MG63 (cell line): ENCODE measurements around the gene NEAT1. TPM values are rescaled to one million over a fixed set of nuclear protein-coding genes. Genes with fewer than 3 reads are reported as not detected.

Source experiments
- DNase-seq: peaks from one replicate; pipeline ENCODE4 v3.0.0-alpha.2; 2020
- H3K27me3 ChIP-seq: fragments of 250-450 bp; sonication (Bioruptor Pico); 2 replicates; pipeline ENCODE4 v1.5.1; 2020; ENCODE audit warnings: mild to moderate bottlenecking, moderate library complexity
- H3K36me3 ChIP-seq: fragments of 250-450 bp; sonication (Bioruptor Pico); 2 replicates; pipeline ENCODE4 v1.5.1; 2020; ENCODE audit warnings: mild to moderate bottlenecking, moderate library complexity
- H3K4me3 ChIP-seq: fragments of 250-450 bp; sonication (Bioruptor Pico); 2 replicates; pipeline ENCODE4 v1.5.1; 2020; ENCODE audit warnings: mild to moderate bottlenecking, moderate library complexity
- H3K9me3 ChIP-seq: fragments of 250-450 bp; sonication (Bioruptor Pico); 2 replicates; pipeline ENCODE4 v1.5.1; 2020; ENCODE audit warnings: mild to moderate bottlenecking, moderate library complexity
- total RNA-seq: library from RNA; depleted of rRNA; stranded (reverse); fragments of >200 nt; shearing (Covaris generic); gene quantifications from 2 replicates; pipeline ENCODE4 v1.2.3, GENCODE V29; 2014; ENCODE audit warnings: low replicate concordance

The NEAT1 gene
- total RNA-seq, 1 experiment from 2014 or later, result 4.8 TPM

GRCh38 chr11:65425105-65425970 is 2.7 kb downstream of the NEAT1 start:
- DNase-seq, result peak; percentile 63
- no peaks in the 10 kb centered on the region; the same call in 1 of the 2 replicates for H3K27me3 ChIP-seq
- peaks cover 59% of the 10 kb centered on the region for H3K36me3 ChIP-seq

GRCh38 chr11:65425971-65426838 is 3.6 kb downstream of the NEAT1 start:
- Histone ChIP-seq H3K36me3 (peaks cover 64% of the 10 kb centered on the region), H3K27me3 (no peaks in the 10 kb centered on the region; the same call in 1 of the 2 replicates), H3K9me3 (peaks cover 5% of the 10 kb centered on the region; the same call in 1 of the 2 replicates), H3K4me3 (peak overlapping the region; percentile 80)
- DNase-seq, result no peak

More at GRCh38 chr11:65425105-65425970, 2.7 kb downstream of the NEAT1 start:
- peaks cover 5% of the 10 kb centered on the region; the same call in 1 of the 2 replicates for H3K9me3 ChIP-seq
- peak overlapping the region; percentile 80 for H3K4me3 ChIP-seq

GRCh38 chr11:65426839-65427690 is 4.5 kb downstream of the NEAT1 start:
- H3K9me3 ChIP-seq, result peaks cover 5% of the 10 kb centered on the region; the same call in 1 of the 2 replicates
- DNase-seq, result peak; percentile 59
- H3K36me3 ChIP-seq, result peaks cover 67% of the 10 kb centered on the region
- peak overlapping the region; percentile 80 for H3K4me3 ChIP-seq
- H3K27me3 ChIP-seq, result no peaks in the 10 kb centered on the region; the same call in 1 of the 2 replicates

- Histone ChIP-seq H3K9me3 (peaks cover 3% of the 10 kb centered on the region; the same call in 1 of the 2 replicates), H3K4me3 (peak overlapping the region; percentile 80), H3K36me3 (peaks cover 71% of the 10 kb centered on the region), H3K27me3 (no peaks in the 10 kb centered on the region; the same call in 1 of the 2 replicates)
- DNase-seq, result peak; percentile 72
Observed at GRCh38 chr11:65427691-65428577, 5.3 kb downstream of the NEAT1 start.

GRCh38 chr11:65428578-65429067 is 6.0 kb downstream of the NEAT1 start:
- Histone ChIP-seq H3K4me3 (peak overlapping the region; percentile 80), H3K36me3 (peaks cover 69% of the 10 kb centered on the region)
- DNase-seq, result peak; percentile 49

GRCh38 chr11:65429068-65429681 is 6.6 kb downstream of the NEAT1 start:
- Histone ChIP-seq H3K27me3 (no peaks in the 10 kb centered on the region), H3K4me3 (peak overlapping the region; percentile 80), H3K36me3 (peaks cover 69% of the 10 kb centered on the region), H3K9me3 (peaks cover 2% of the 10 kb centered on the region; the same call in 1 of the 2 replicates)
- DNase-seq, result peak; percentile 56

More at GRCh38 chr11:65428578-65429067, 6.0 kb downstream of the NEAT1 start:
- Histone ChIP-seq H3K9me3 (peaks cover 2% of the 10 kb centered on the region; the same call in 1 of the 2 replicates), H3K27me3 (no peaks in the 10 kb centered on the region; the same call in 1 of the 2 replicates)

GRCh38 chr11:65429724-65430405 is 7.3 kb downstream of the NEAT1 start:
- H3K4me3 ChIP-seq, result peak overlapping the region; percentile 80
- no peaks in the 10 kb centered on the region for H3K27me3 ChIP-seq
- H3K9me3 ChIP-seq, result no peaks in the 10 kb centered on the region; the same call in 1 of the 2 replicates
- peak; percentile 91 for DNase-seq
- peaks cover 69% of the 10 kb centered on the region for H3K36me3 ChIP-seq

- Histone ChIP-seq H3K9me3 (no peaks in the 10 kb centered on the region; the same call in 1 of the 2 replicates), H3K27me3 (no peaks in the 10 kb centered on the region), H3K36me3 (peaks cover 69% of the 10 kb centered on the region), H3K4me3 (peak overlapping the region; percentile 80)
- DNase-seq, result no peak
Observed at GRCh38 chr11:65430406-65431217, 8.0 kb downstream of the NEAT1 start.

- no peak for DNase-seq
- Histone ChIP-seq H3K4me3 (peak overlapping the region; percentile 80), H3K36me3 (peaks cover 69% of the 10 kb centered on the region), H3K9me3 (no peaks in the 10 kb centered on the region; the same call in 1 of the 2 replicates), H3K27me3 (no peaks in the 10 kb centered on the region)
Observed at GRCh38 chr11:65431451-65432099, 9.0 kb downstream of the NEAT1 start.

- no peak for DNase-seq
- Histone ChIP-seq H3K9me3 (no peaks in the 10 kb centered on the region), H3K27me3 (no peaks in the 10 kb centered on the region), H3K36me3 (peaks cover 66% of the 10 kb centered on the region), H3K4me3 (peak overlapping the region; percentile 80)
Observed at GRCh38 chr11:65432100-65432650, 9.6 kb downstream of the NEAT1 start.

GRCh38 chr11:65432686-65433582 is 10.3 kb downstream of the NEAT1 start:
- Histone ChIP-seq H3K4me3 (peak overlapping the region; percentile 6; the same call in 1 of the 2 replicates), H3K27me3 (no peaks in the 10 kb centered on the region), H3K36me3 (peaks cover 66% of the 10 kb centered on the region), H3K9me3 (no peaks in the 10 kb centered on the region)
- no peak for DNase-seq

GRCh38 chr11:65433657-65434056 is 11.1 kb downstream of the NEAT1 start:
- Histone ChIP-seq H3K36me3 (peaks cover 67% of the 10 kb centered on the region), H3K4me3 (no peak overlapping the region; the same call in 1 of the 2 replicates), H3K9me3 (no peaks in the 10 kb centered on the region), H3K27me3 (no peaks in the 10 kb centered on the region)
- no peak for DNase-seq
